Measurements from ENCODE around the gene RSBN1L. TPM values are rescaled to one million over a fixed set of nuclear protein-coding genes. Genes with fewer than 3 reads are reported as not detected.

Gene RSBN1L
- total RNA-seq, 1 experiment from 2014 or later = 10.9 TPM

DNA sequence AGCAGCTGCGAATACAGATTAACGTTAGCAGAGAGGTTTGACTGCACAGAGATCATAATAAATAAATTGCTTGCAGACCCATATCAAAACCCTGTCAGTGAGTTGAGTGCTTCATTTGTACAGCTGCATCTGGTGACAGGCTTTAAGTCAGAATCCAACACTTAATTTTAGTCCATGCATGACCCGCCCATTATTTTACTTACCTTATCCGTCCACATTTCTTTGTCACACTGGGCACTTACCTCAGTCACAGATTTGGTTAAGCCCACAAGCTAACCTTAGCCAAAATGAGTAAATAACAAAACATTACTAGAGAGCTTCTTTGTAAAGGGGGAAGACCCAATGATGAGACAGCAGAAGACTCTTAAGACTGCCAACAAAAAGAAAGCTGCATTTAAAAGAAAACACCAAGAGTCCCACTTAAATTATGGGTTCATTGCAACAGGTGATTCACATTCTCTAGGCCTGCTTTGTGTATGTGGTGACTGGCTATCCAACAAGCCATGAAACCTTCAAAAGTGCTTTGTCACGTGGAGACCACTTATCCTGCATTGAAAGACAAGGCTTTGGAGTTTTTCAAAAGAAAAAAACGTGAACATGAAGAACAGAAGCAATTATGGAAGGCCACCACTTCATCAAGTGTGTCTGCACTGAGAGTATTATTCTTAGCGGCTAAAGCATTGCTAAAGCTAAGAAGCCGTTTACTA is 134.5 kb downstream of the RSBN1L start:
- intact Hi-C loops (cut with micrococcal nuclease) = no loop called here
- POLR2A ChIA-PET = interaction anchor here (1.1 to 1.2 kb wide), 2 partner anchors 10 to 33 kb away, joined by 3 to 4 read pairs; no protein-coding TSS in a partner anchor
- Mint-ChIP-seq H3K9me3 (ENCODE audit: unreplicated experiment) (no peaks in the 10 kb centered on the region), H3K4me1 (ENCODE audit: insufficient read depth, unreplicated experiment) (peaks cover 18% of the 10 kb centered on the region), H3K27me3 (ENCODE audit: insufficient read depth, unreplicated experiment) (no peaks in the 10 kb centered on the region), H3K27ac (ENCODE audit: low read depth, unreplicated experiment) (no peak overlapping the region), H3K4me3 (ENCODE audit: unreplicated experiment) (no peak overlapping the region), H3K36me3 (ENCODE audit: insufficient read depth, unreplicated experiment) (no peaks in the 10 kb centered on the region)
- DNase-seq (ENCODE audit: unreplicated experiment) = no peak
- no TSS peak for BruUV-seq (replicated peaks)
- no peak for TF ChIP-seq CTCF (IDR thresholded peaks at IDR 0.05; ENCODE audit: unreplicated experiment)
- CTCF ChIA-PET = interaction anchor here (0.9 kb wide), 1 partner anchor 15 kb away, joined by 5 read pairs; no protein-coding TSS in a partner anchor

DNA sequence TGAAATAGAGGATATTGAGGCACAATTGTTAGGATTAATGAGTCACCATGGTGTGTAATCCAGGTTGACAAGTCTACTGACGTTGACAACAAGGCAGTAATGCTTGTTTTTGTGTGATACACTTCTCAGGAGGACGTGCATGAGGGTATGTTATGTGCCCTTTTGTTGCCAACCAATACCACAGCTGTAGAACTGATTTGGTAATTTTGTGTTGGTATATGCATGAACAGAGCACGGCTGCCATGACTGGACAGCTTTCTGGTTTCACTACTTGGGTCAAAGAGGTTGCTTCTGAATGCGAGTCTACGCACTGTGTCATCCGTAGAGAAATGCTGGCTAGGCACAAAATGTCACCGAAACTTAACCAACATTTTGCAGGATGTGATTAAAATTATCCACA is 135.2 kb downstream of the RSBN1L start:
- intact Hi-C loops (cut with micrococcal nuclease) = no loop called here
- no peak for TF ChIP-seq CTCF (IDR thresholded peaks at IDR 0.05; ENCODE audit: unreplicated experiment)
- H3K27ac Mint-ChIP-seq (ENCODE audit: low read depth, unreplicated experiment) = no peak overlapping the region
- no peaks in the 10 kb centered on the region for H3K27me3 Mint-ChIP-seq (ENCODE audit: insufficient read depth, unreplicated experiment)
- DNase-seq (ENCODE audit: unreplicated experiment) = no peak
- no peaks in the 10 kb centered on the region for H3K9me3 Mint-ChIP-seq (ENCODE audit: unreplicated experiment)
- H3K36me3 Mint-ChIP-seq (ENCODE audit: insufficient read depth, unreplicated experiment) = no peaks in the 10 kb centered on the region
- ChIA-PET CTCF (no interaction called here), POLR2A (interaction anchor here (0.7 to 1.1 kb wide), 2 partner anchors 34 to 136 kb away, joined by 3 to 4 read pairs; partner anchors contain the start of gene RSBN1L)
- peaks cover 18% of the 10 kb centered on the region for H3K4me1 Mint-ChIP-seq (ENCODE audit: insufficient read depth, unreplicated experiment)
- BruUV-seq (replicated peaks) = no TSS peak
- no peak overlapping the region for H3K4me3 Mint-ChIP-seq (ENCODE audit: unreplicated experiment)

- DNase-seq (ENCODE audit: unreplicated experiment) = no peak
- H3K9me3 Mint-ChIP-seq (ENCODE audit: unreplicated experiment) = no peaks in the 10 kb centered on the region
- no peak overlapping the region for H3K4me3 Mint-ChIP-seq (ENCODE audit: unreplicated experiment)
- no peaks in the 10 kb centered on the region for H3K27me3 Mint-ChIP-seq (ENCODE audit: insufficient read depth, unreplicated experiment)
- peaks cover 18% of the 10 kb centered on the region for H3K4me1 Mint-ChIP-seq (ENCODE audit: insufficient read depth, unreplicated experiment)
- no TSS peak for BruUV-seq (replicated peaks)
- TF ChIP-seq CTCF (IDR thresholded peaks at IDR 0.05; ENCODE audit: unreplicated experiment) = no peak
- H3K27ac Mint-ChIP-seq (ENCODE audit: low read depth, unreplicated experiment) = no peak overlapping the region
- no peaks in the 10 kb centered on the region for H3K36me3 Mint-ChIP-seq (ENCODE audit: insufficient read depth, unreplicated experiment)
- ChIA-PET POLR2A (interaction anchor here (0.6 to 0.7 kb wide), 2 partner anchors 9 to 136 kb away, joined by 3 read pairs; partner anchors contain the start of gene RSBN1L), CTCF (no interaction called here)
- intact Hi-C loops (cut with micrococcal nuclease) = no loop called here
Observed at GRCh38 chr7:77831953-77832352, 135.7 kb downstream of the RSBN1L start.

Other genes starting within 250 kb of the RSBN1L start
- gene PTPN12, start 159.2 kb upstream of the RSBN1L start, total RNA-seq (2022) = 104 and 105 TPM in 2 replicates
- 7.1 and 11.6 TPM in 2 replicates for gene TMEM60, start 102.0 kb downstream of the RSBN1L start, total RNA-seq (2022)
- 12.6 and 16.0 TPM in 2 replicates for gene PHTF2, start 102.3 kb downstream of the RSBN1L start, total RNA-seq (2022)